ENCODE measurements around the gene UBASH3B.

The UBASH3B gene

DNA sequence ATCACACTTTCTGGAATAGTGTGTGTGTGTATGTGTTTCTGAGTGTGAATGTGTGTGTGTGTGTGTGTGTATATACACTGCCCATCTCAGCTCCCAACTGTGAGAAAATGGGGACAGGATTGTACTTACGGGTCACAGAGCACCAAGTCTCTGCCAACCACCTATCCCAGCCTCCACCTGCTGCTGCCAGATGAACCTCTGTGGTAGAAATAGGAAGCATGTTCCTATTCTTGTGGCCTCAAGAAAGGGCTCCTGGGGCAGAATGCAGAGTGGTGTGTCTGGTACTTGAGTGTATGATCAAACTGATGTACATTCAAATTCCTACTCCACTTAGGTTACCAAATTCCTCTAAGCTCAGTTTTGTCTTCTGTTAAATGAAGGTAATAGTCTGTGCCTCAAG, 14.6 kb downstream of the UBASH3B start:
- peaks cover 23% of the 10 kb centered on the region; the same call in 1 of the 2 replicates for H3F3A ChIP-seq (ENCODE audit: low read depth)
- peaks cover 92% of the 10 kb centered on the region for H3K4me1 ChIP-seq (ENCODE audit: insufficient read depth, low read length, poor library complexity, severe bottlenecking)
- peak overlapping the region; percentile 50 for H3K4me3 ChIP-seq (ENCODE audit: low read length, poor library complexity, severe bottlenecking)
- H3K9me2 ChIP-seq (replicated peaks; ENCODE audit: low read depth, low read length), result no peaks in the 10 kb centered on the region
- H3K9ac ChIP-seq (ENCODE audit: low read depth, low read length, poor library complexity, severe bottlenecking), result peak overlapping the region; percentile 73
- no peak for TF ChIP-seq EZH2phosphoT487 (IDR thresholded peaks at IDR 0.05; ENCODE audit: borderline replicate concordance)
- TF ChIP-seq, protein P1, sequence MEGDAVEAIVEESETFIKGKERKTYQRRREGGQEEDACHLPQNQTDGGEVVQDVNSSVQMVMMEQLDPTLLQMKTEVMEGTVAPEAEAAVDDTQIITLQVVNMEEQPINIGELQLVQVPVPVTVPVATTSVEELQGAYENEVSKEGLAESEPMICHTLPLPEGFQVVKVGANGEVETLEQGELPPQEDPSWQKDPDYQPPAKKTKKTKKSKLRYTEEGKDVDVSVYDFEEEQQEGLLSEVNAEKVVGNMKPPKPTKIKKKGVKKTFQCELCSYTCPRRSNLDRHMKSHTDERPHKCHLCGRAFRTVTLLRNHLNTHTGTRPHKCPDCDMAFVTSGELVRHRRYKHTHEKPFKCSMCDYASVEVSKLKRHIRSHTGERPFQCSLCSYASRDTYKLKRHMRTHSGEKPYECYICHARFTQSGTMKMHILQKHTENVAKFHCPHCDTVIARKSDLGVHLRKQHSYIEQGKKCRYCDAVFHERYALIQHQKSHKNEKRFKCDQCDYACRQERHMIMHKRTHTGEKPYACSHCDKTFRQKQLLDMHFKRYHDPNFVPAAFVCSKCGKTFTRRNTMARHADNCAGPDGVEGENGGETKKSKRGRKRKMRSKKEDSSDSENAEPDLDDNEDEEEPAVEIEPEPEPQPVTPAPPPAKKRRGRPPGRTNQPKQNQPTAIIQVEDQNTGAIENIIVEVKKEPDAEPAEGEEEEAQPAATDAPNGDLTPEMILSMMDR (conservative IDR thresholded peaks at IDR 0.05; ENCODE audit: low read length), result no peak
- no peaks in the 10 kb centered on the region for H4K20me1 ChIP-seq (ENCODE audit: insufficient read depth, low read length, poor library complexity, severe bottlenecking)
- H3K36me3 ChIP-seq (ENCODE audit: insufficient read depth, low read length), result peaks cover 37% of the 10 kb centered on the region
- H2AFZ ChIP-seq (ENCODE audit: low read length), result no peak overlapping the region
- no peaks in the 10 kb centered on the region for H3K27me3 ChIP-seq (ENCODE audit: insufficient read depth, low read length, poor library complexity, severe bottlenecking)
- peak overlapping the region; percentile 69 for H3K4me2 ChIP-seq (ENCODE audit: low read depth, low read length, poor library complexity, severe bottlenecking)
- H3K9me3 ChIP-seq (ENCODE audit: insufficient read depth, low read depth, low read length), result no peaks in the 10 kb centered on the region; the same call in 1 of the 2 replicates
- H3K79me2 ChIP-seq (ENCODE audit: insufficient read depth, low read length), result peaks cover 99% of the 10 kb centered on the region

DNA sequence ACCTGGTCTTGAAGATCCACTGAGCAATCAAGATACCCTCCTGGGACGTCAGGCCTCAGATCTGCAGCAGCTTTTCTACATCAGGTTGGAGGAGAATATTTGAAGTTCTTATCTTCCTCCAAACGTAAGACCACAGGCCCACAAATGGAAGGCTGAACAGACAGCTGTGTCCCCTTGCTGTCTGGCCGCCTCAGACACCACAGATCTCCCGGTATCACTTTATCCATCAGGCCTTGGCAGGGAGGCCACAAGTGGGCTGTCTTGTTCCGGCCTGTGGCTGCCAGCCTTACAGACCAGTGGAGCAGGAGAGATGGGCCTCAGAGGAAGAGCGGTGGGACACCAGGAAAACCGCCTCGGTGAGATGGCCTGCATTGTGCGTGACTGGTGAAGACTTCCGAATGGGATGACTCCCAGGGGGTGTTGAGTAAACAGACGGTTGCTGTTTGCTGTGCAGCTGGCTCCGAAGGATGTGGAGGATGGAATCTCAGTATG, 15.9 kb downstream of the UBASH3B start:
- Histone ChIP-seq H3K9ac (ENCODE audit: low read depth, low read length, poor library complexity, severe bottlenecking) (peak overlapping the region; percentile 15), H3K4me2 (ENCODE audit: low read depth, low read length, poor library complexity, severe bottlenecking) (peak overlapping the region; percentile 38), H3K4me1 (ENCODE audit: insufficient read depth, low read length, poor library complexity, severe bottlenecking) (peaks cover 93% of the 10 kb centered on the region), H3K4me3 (ENCODE audit: low read length, poor library complexity, severe bottlenecking) (no peak overlapping the region), H3F3A (ENCODE audit: low read depth) (peaks cover 25% of the 10 kb centered on the region; the same call in 1 of the 2 replicates), H3K36me3 (ENCODE audit: insufficient read depth, low read length) (peaks cover 30% of the 10 kb centered on the region), H3K27me3 (ENCODE audit: insufficient read depth, low read length, poor library complexity, severe bottlenecking) (no peaks in the 10 kb centered on the region), H3K79me2 (ENCODE audit: insufficient read depth, low read length) (peaks cover 99% of the 10 kb centered on the region), H3K9me3 (ENCODE audit: insufficient read depth, low read depth, low read length) (no peaks in the 10 kb centered on the region; the same call in 1 of the 2 replicates), H2AFZ (ENCODE audit: low read length) (no peak overlapping the region), H4K20me1 (ENCODE audit: insufficient read depth, low read length, poor library complexity, severe bottlenecking) (no peaks in the 10 kb centered on the region), H3K9me2 (replicated peaks; ENCODE audit: low read depth, low read length) (no peaks in the 10 kb centered on the region)
- TF ChIP-seq EZH2phosphoT487 (IDR thresholded peaks at IDR 0.05; ENCODE audit: borderline replicate concordance), result no peak
- TF ChIP-seq, protein P1 (conservative IDR thresholded peaks at IDR 0.05; ENCODE audit: low read length), result no peak

DNA sequence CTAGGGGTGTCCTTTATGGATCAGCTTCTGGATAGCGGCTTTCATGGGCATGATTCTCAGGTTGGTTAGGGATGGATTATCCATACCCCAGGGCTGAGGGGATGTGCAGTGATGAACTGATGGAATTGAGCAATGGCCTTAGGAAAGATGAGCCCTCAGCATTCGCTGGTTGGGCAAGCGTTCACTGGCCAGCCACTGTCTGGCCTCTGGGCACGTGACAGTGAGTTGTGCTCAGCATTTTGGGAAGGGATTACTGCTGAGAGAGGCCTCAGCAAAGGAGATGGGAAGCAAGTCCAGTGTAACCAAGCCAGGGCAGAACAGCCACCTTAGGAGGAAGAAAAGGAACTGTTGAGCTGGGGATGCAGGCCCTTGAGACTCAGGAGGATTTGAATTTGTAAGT, 17.4 kb downstream of the UBASH3B start:
- TF ChIP-seq, protein P1 (conservative IDR thresholded peaks at IDR 0.05; ENCODE audit: low read length), result no peak
- TF ChIP-seq EZH2phosphoT487 (IDR thresholded peaks at IDR 0.05; ENCODE audit: borderline replicate concordance), result no peak
- Histone ChIP-seq H3K27me3 (ENCODE audit: insufficient read depth, low read length, poor library complexity, severe bottlenecking) (no peaks in the 10 kb centered on the region), H3K4me2 (ENCODE audit: low read depth, low read length, poor library complexity, severe bottlenecking) (peak overlapping the region; percentile 38), H3K4me1 (ENCODE audit: insufficient read depth, low read length, poor library complexity, severe bottlenecking) (peaks cover 89% of the 10 kb centered on the region), H3K9me2 (replicated peaks; ENCODE audit: low read depth, low read length) (no peaks in the 10 kb centered on the region), H3K9ac (ENCODE audit: low read depth, low read length, poor library complexity, severe bottlenecking) (peak overlapping the region; percentile 56), H4K20me1 (ENCODE audit: insufficient read depth, low read length, poor library complexity, severe bottlenecking) (no peaks in the 10 kb centered on the region), H3K79me2 (ENCODE audit: insufficient read depth, low read length) (peaks cover 99% of the 10 kb centered on the region), H3K36me3 (ENCODE audit: insufficient read depth, low read length) (peaks cover 39% of the 10 kb centered on the region), H3F3A (ENCODE audit: low read depth) (peaks cover 25% of the 10 kb centered on the region; the same call in 1 of the 2 replicates), H3K9me3 (ENCODE audit: insufficient read depth, low read depth, low read length) (no peaks in the 10 kb centered on the region; the same call in 1 of the 2 replicates), H2AFZ (ENCODE audit: low read length) (no peak overlapping the region), H3K4me3 (ENCODE audit: low read length, poor library complexity, severe bottlenecking) (no peak overlapping the region)
